T-cell (primary cell): Measurements from ENCODE around the gene LHFPL5. TPM values are rescaled to one million over a fixed set of nuclear protein-coding genes. Genes with fewer than 3 reads are reported as not detected.

Experiments
- ATAC-seq, 4 experiments: fragments of 200-7000 bp in 3 of 4; fragments of 150-1000 bp in 1 of 4; cut with Tn5 transposase; replicated peaks in 1 of 4; 1 replicate in 3 of 4; 2 replicates in 1 of 4; pipeline ENCODE4 v1.10.0; 2021; ENCODE audit warnings: moderate library complexity in 3 of 4, mild to moderate bottlenecking in 2 of 4, moderate number of reproducible peaks in 1 of 4
- CTCF ChIA-PET, 2 donors: fragments of 300-600 bp; sonication (Branson Sonifier 250); formaldehyde crosslinking; loops; one replicate each; lab custom pipeline; 2022; ENCODE audit warnings: antibody characterized with exemption in 2 of 2; lab: Charles Lee
- POLR2A ChIA-PET, 2 donors: fragments of 300-600 bp; sonication (Branson Sonifier 250); formaldehyde crosslinking; loops; one replicate each; lab custom pipeline; 2022; ENCODE audit warnings: antibody characterized with exemption in 2 of 2; lab: Charles Lee
- DNase-seq, 35 experiments: peaks; one replicate each; pipeline versions ENCODE4 v3.0.0 to v3.0.0-alpha.2; 2013 to 2023
- H3K27ac ChIP-seq: one replicate; pipeline ENCODE4 v1.5.1; 2013; ENCODE audit warnings: low read length
- H3K27me3 ChIP-seq, 2 experiments: replicated peaks in 1 of 2; 1 replicate in 1 of 2; 2 replicates in 1 of 2; pipeline versions ENCODE4 v1.6.1 to v1.7.0; 2013; ENCODE audit warnings: low read length in 1 of 2, mixed read lengths in 1 of 2; ENCODE audit not compliant: control insufficient read depth in 2 of 2, insufficient read depth in 2 of 2; ENCODE audit errors: extremely low read depth in 1 of 2
- H3K36me3 ChIP-seq, 2 donors: 1 replicate in 1 of 2; 2 replicates in 1 of 2; pipeline versions ENCODE4 v1.6.1 to v1.7.0; 2013; ENCODE audit warnings: low read length in 1 of 2; ENCODE audit not compliant: control insufficient read depth in 2 of 2, insufficient read depth in 1 of 2; ENCODE audit errors: extremely low read depth in 1 of 2
- H3K4me1 ChIP-seq, 2 experiments: 1 replicate in 1 of 2; 2 replicates in 1 of 2; pipeline versions ENCODE4 v1.6.1 to v1.7.0; 2013; ENCODE audit warnings: low read length in 2 of 2, mixed read lengths in 1 of 2; ENCODE audit not compliant: insufficient read depth in 2 of 2, control insufficient read depth in 1 of 2; ENCODE audit errors: extremely low read depth in 1 of 2
- H3K4me3 ChIP-seq, 2 donors: 1 replicate in 1 of 2; 2 replicates in 1 of 2; pipeline versions ENCODE4 v1.5.1 to v1.7.0; 2013; ENCODE audit warnings: mild to moderate bottlenecking in 2 of 2, low read length in 1 of 2, moderate library complexity in 1 of 2; ENCODE audit not compliant: control insufficient read depth in 1 of 2; ENCODE audit errors: extremely low read depth in 1 of 2
- H3K9me3 ChIP-seq: 2 replicates; pipeline ENCODE4 v1.7.0; 2013
- H3K27ac Mint-ChIP-seq, 2 donors: one replicate each; pipeline ENCODE4 v1.8.0; 2020 to 2021; ENCODE audit warnings: mild to moderate bottlenecking in 2 of 2, mixed read lengths in 2 of 2
- H3K27me3 Mint-ChIP-seq, 2 donors: one replicate each; pipeline ENCODE4 v1.8.0; 2021 to 2022; ENCODE audit warnings: mixed read lengths in 2 of 2
- H3K36me3 Mint-ChIP-seq: one replicate; pipeline ENCODE4 v1.8.0; 2021; ENCODE audit warnings: mixed read lengths
- H3K4me1 Mint-ChIP-seq, 3 donors: one replicate each; pipeline ENCODE4 v1.8.0; 2020 to 2022; ENCODE audit warnings: mixed read lengths in 3 of 3, mild to moderate bottlenecking in 1 of 3
- H3K4me3 Mint-ChIP-seq, 3 donors: one replicate each; pipeline ENCODE4 v1.8.0; 2020 to 2022; ENCODE audit warnings: mild to moderate bottlenecking in 3 of 3, mixed read lengths in 3 of 3, moderate library complexity in 3 of 3
- H3K9me3 Mint-ChIP-seq, 3 donors: one replicate each; pipeline ENCODE4 v1.8.0; 2020 to 2022; ENCODE audit warnings: mixed read lengths in 3 of 3
- WGBS: methylation state at CpG from one replicate; pipeline ENCODE4 v1.1.5; 2013; ENCODE audit warnings: missing lambda C conversion rate; ENCODE audit not compliant: insufficient coverage; 5-methylcytosine and 5-hydroxymethylcytosine counted together
- total RNA-seq, 35 experiments: library from RNA in 6 of 35; stranded (reverse) in 6 of 35; fragments of 120-200 nt in 1 of 35; gene quantifications; one replicate each; pipeline versions ENCODE4 v1.2.1 to v1.2.4 and lab custom pipeline; 2013 to 2026

Gene LHFPL5
- not detected for total RNA-seq
- total RNA-seq (2013), result not detected
- 0 to 0.12 (median 0) reads per million in 29 experiments for total RNA-seq (lab: John Stamatoyannopoulos, UW)

DNA sequence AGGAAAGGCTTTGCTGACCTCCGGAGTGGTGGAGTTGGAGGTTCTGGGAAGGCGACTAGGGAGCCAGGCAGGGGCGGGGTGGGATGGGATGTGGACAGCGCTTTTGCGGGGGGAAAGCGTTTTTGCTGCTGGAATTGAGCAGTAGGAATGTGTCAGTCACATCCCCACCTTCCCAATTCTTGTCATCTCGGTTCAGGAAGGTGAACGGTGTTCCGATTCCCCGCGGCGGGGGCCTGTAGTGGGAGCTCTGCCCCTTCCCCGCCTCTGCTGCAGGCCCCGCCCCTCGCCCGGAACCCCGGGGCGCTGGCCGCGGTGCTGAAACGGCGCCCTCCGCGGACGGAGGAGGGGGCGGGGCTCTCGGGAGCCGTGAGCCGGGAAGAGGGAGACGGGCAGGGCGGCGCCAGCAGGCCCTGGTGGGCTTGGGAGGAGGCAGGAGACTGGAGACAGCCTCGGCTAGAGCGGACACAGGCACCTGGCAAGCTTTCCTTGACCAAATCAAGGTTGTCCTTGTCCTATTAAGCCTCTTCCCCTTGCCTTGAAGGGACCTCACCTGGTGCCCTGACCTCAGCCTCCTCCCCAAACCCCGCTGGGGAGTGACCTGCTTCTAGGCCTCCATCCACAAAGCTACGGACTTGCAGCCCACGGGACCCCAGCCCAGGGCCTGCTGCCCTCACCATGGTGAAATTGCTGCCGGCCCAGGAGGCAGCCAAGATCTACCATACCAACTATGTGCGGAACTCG is at the start of gene LHFPL5:
Gene LHFPL5, plus strand, starts transcription at position 357 of the 741 bp plus-strand sequence. Its CDS starts 319 bp downstream, at position 676.
- ATAC-seq (peak; percentile 71 to 88 (median 76)), DNase-seq (peak in 32 of 35 experiments; percentile 7 to 59 (median 30))
- no peaks in the 10 kb centered on the region for H3K9me3 Mint-ChIP-seq
- Histone ChIP-seq H3K9me3 (no peaks in the 10 kb centered on the region), H3K4me1 (peaks cover 0 to 9% of the 10 kb centered on the region in 2 experiments), H3K27ac (no peak within 1 kb of the TSS), H3K27me3 (peaks cover 0 to 42% of the 10 kb centered on the region in 2 experiments), H3K36me3 (no peaks in the 10 kb centered on the region), H3K4me3 (no peak within 1 kb of the TSS)
- POLR2A ChIA-PET, result no interaction called here
- no peak within 1 kb of the TSS for H3K27ac Mint-ChIP-seq
- 13% methylated on average over 29 of the region's 40 CpGs for WGBS
- peaks cover 4 to 6% (median 5%) of the 10 kb centered on the region in 3 donors for H3K4me1 Mint-ChIP-seq
- H3K4me3 Mint-ChIP-seq, result no peak within 1 kb of the TSS
- peaks cover 27 to 35% of the 10 kb centered on the region in 2 donors for H3K27me3 Mint-ChIP-seq
- no peaks in the 10 kb centered on the region for H3K36me3 Mint-ChIP-seq
- CTCF ChIA-PET, result interaction anchor here in 1 of 2 donors (0.6 kb wide), 1 partner anchor 8 kb away, joined by 3 read pairs; the partner anchor contains the start of gene CLPS

DNA sequence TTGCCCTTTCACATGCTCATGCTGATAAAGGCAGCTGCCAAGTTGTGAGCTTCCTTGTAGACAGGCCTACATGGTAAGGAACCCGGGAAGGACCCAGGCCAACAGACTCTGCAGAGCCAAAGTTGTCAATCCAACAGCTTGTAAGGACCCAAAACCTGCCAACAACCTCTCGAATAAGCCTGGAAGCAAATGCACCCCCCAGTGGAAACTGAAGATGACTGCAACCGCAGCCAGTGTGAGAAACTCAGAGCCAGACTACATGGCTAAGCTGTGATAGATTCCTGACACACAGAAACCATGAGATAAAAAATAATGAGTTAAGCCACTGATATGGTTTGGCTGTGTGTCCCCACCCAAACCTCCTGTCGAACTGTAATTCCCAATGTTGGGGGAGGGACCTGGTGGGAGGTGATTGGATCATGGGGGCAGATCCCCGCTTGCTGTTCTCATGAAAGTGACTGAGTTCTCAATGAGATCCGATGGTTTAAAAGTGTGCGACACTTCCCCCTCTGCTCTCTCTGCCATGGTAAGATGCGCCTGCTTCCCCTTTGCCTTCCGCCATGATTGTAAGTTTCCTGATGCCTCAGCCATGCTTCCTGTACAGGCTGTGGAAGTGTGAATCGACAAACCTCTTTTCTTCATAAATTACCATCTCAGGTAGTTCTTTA is 47.6 kb upstream of the LHFPL5 start:
- ChIA-PET POLR2A (no interaction called here), CTCF (no interaction called here)
- Histone ChIP-seq H3K4me1 (no peaks in the 10 kb centered on the region), H3K4me3 (no peak overlapping the region), H3K27ac (no peak overlapping the region), H3K36me3 (no peaks in the 10 kb centered on the region), H3K27me3 (peaks cover 0 to 39% of the 10 kb centered on the region in 2 experiments), H3K9me3 (no peaks in the 10 kb centered on the region)
- DNase-seq (peak in 1 of 35 experiments; percentile 11), ATAC-seq (no peak)
- Mint-ChIP-seq H3K4me1 (peaks cover 0 to 3% (median 0%) of the 10 kb centered on the region in 3 donors), H3K27me3 (peaks cover 37 to 41% of the 10 kb centered on the region in 2 donors), H3K9me3 (no peaks in the 10 kb centered on the region), H3K4me3 (no peak overlapping the region), H3K27ac (no peak overlapping the region), H3K36me3 (no peaks in the 10 kb centered on the region)
- 67% methylated on average over 3 of the region's 10 CpGs for WGBS

DNA sequence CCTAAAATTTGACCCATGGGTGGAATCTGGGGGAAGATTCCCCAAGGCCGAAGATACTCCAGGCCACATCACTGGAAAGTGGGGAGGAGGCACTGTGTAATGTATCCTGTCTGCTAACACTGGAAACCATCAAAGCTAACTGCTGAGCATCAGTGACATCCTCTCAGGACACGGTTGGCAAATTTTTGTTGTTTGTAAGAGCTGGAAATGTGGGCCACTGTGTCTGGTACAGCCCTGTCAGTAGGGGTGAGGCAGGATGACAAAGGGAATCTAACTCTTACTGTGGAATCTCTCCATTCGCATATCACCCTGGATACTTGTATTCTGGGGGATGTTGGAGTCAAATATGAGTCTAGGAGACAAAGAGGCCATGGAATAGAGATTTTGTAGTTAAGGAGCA is 45.7 kb upstream of the LHFPL5 start:
- Histone ChIP-seq H3K4me3 (no peak overlapping the region), H3K9me3 (no peaks in the 10 kb centered on the region), H3K27me3 (peaks cover 8 to 46% of the 10 kb centered on the region in 2 experiments), H3K4me1 (no peaks in the 10 kb centered on the region), H3K27ac (no peak overlapping the region), H3K36me3 (no peaks in the 10 kb centered on the region)
- H3K9me3 Mint-ChIP-seq, result no peaks in the 10 kb centered on the region
- CTCF ChIA-PET, result interaction anchor here in 1 of 2 donors (0.6 kb wide), 1 partner anchor 13 kb away, joined by 3 read pairs; no protein-coding TSS in a partner anchor
- no peak overlapping the region for H3K27ac Mint-ChIP-seq
- peaks cover 4 to 11% (median 7%) of the 10 kb centered on the region in 3 donors for H3K4me1 Mint-ChIP-seq
- no peak for ATAC-seq
- POLR2A ChIA-PET, result no interaction called here
- H3K36me3 Mint-ChIP-seq, result no peaks in the 10 kb centered on the region
- 60% methylated on average over 2 of the region's 3 CpGs for WGBS
- no peak for DNase-seq
- H3K27me3 Mint-ChIP-seq, result peaks cover 55 to 58% of the 10 kb centered on the region in 2 donors
- no peak overlapping the region for H3K4me3 Mint-ChIP-seq

DNA sequence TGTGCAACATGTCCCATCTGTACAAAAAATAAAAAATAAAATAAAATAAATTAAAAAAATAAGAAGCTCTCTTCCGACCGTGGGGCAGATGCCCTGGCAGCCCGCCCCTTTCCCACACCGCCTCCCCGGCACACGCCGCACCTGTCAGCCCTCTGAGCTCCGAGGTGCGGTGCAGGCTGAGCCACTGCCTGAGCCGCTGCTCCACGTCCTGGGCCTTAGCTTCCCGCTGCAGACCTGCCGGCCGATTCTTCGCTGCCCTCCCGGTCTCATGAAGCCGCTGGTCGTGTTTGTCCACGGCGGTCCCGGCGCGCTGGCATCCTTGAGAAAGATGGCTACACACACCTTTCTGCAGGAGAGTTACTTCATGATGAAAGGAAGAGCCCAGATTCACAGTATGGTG is 39.4 kb upstream of the LHFPL5 start:
- no peak overlapping the region for H3K27ac ChIP-seq
- H3K4me3 ChIP-seq, result no peak overlapping the region
- no peaks in the 10 kb centered on the region for H3K4me1 ChIP-seq
- H3K9me3 ChIP-seq, result no peaks in the 10 kb centered on the region
- POLR2A ChIA-PET, result no interaction called here
- no peaks in the 10 kb centered on the region for H3K36me3 Mint-ChIP-seq
- CTCF ChIA-PET, result no interaction called here
- no peak overlapping the region for H3K27ac Mint-ChIP-seq
- H3K4me1 Mint-ChIP-seq, result peaks cover 5 to 8% (median 7%) of the 10 kb centered on the region in 3 donors
- H3K27me3 Mint-ChIP-seq, result peaks cover 32 to 38% of the 10 kb centered on the region in 2 donors
- peaks cover 8 to 33% of the 10 kb centered on the region in 2 experiments for H3K27me3 ChIP-seq
- no peaks in the 10 kb centered on the region for H3K36me3 ChIP-seq
- 94% methylated on average over 17 of the region's 23 CpGs for WGBS
- no peak for ATAC-seq
- no peak overlapping the region for H3K4me3 Mint-ChIP-seq
- no peak for DNase-seq
- no peaks in the 10 kb centered on the region for H3K9me3 Mint-ChIP-seq

DNA sequence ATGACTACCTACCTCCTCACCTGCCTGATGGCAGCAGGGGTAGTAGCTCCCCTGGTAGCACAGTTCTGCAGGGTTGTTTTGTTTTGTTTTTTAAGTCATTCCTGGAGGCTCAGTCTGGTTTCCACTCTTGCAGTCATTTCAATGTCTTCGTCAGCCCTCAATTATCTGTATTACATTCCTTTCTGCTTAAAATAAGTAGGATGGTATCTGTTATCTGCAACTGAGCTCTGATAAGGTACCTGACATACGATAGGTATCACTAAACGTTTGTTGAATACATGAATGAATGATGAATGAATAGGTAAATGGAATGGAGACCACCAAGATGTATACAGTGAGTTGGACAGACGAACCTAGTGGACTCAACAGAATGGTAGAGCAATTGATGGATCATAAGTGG is 35.9 kb upstream of the LHFPL5 start:
- ATAC-seq (no peak), DNase-seq (no peak)
- 70% methylated on average over 2 of the region's 4 CpGs for WGBS
- Histone ChIP-seq H3K4me1 (no peaks in the 10 kb centered on the region), H3K36me3 (no peaks in the 10 kb centered on the region), H3K4me3 (no peak overlapping the region), H3K27me3 (peaks cover 0 to 28% of the 10 kb centered on the region in 2 experiments), H3K9me3 (no peaks in the 10 kb centered on the region), H3K27ac (no peak overlapping the region)
- H3K4me1 Mint-ChIP-seq, result peaks cover 1 to 3% (median 1%) of the 10 kb centered on the region in 3 donors
- H3K4me3 Mint-ChIP-seq, result no peak overlapping the region
- CTCF ChIA-PET, result interaction anchor here in 1 of 2 donors (0.8 kb wide), 1 partner anchor 247 kb away, joined by 3 read pairs; no protein-coding TSS in a partner anchor
- H3K27me3 Mint-ChIP-seq, result peaks cover 11 to 12% of the 10 kb centered on the region in 2 donors
- POLR2A ChIA-PET, result no interaction called here
- no peaks in the 10 kb centered on the region for H3K9me3 Mint-ChIP-seq
- no peak overlapping the region for H3K27ac Mint-ChIP-seq
- no peaks in the 10 kb centered on the region for H3K36me3 Mint-ChIP-seq

DNA sequence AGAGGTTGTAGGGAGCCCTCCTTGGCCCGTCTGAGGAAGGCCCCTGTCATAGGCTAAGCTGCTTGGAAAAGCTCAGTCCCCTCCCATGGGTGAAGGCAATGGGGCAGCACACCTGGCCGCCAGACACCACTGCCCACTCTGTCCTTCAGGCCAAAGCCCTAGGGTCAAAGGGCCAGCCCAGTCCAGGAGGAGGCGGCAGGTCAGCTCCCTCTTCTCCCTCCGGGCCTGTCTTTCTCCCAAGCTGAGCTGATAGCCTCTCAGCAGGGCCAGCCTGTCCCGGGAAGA is 33.9 kb upstream of the LHFPL5 start:
- no peak overlapping the region for H3K4me3 ChIP-seq

More for the DNA sequence above, 33.9 kb upstream of the LHFPL5 start:
- H3K27me3 ChIP-seq, result peaks cover 0 to 31% of the 10 kb centered on the region in 2 experiments
- ATAC-seq (no peak), DNase-seq (no peak)
- H3K36me3 ChIP-seq, result no peaks in the 10 kb centered on the region
- no peaks in the 10 kb centered on the region for H3K36me3 Mint-ChIP-seq
- no peak overlapping the region for H3K27ac Mint-ChIP-seq
- H3K4me3 Mint-ChIP-seq, result no peak overlapping the region
- no peaks in the 10 kb centered on the region for H3K9me3 Mint-ChIP-seq
- ChIA-PET CTCF (no interaction called here), POLR2A (no interaction called here)
- WGBS, result 86% methylated on average over 2 of the region's 5 CpGs
- peaks cover 0 to 3% of the 10 kb centered on the region in 2 experiments for H3K4me1 ChIP-seq
- H3K9me3 ChIP-seq, result no peaks in the 10 kb centered on the region
- H3K4me1 Mint-ChIP-seq, result peaks cover 0 to 2% (median 0%) of the 10 kb centered on the region in 3 donors
- H3K27ac ChIP-seq, result no peak overlapping the region
- H3K27me3 Mint-ChIP-seq, result peaks cover 15 to 16% of the 10 kb centered on the region in 2 donors
